GM12878 (cell line): ENCODE results near the gene DNAH9. TPM values are rescaled to one million over a fixed set of nuclear protein-coding genes. Genes with fewer than 3 reads are reported as not detected.

ENCODE experiments used
- ATAC-seq: fragments of 200-7000 bp; cut with Tn5 transposase; 3 replicates; pipeline ENCODE4 v1.9.1; 2020; ENCODE audit warnings: mild to moderate bottlenecking, moderate library complexity
- BruUV-seq: library from RNA; stranded (reverse); fragments of 400-500 nt; replicated peaks from 2 replicates; lab custom pipeline; 2021; lab: Mats Ljungman, UMichigan
- CTCF ChIA-PET: fragments of 300-600 bp; sonication (Branson Sonifier 250); formaldehyde crosslinking; extraction: SDS; loops from one replicate; lab custom pipeline; 2021; ENCODE audit warnings: inconsistent platforms; lab: Yijun Ruan, JAX
- POLR2A ChIA-PET: fragments of 350-600 bp; formaldehyde crosslinking; extraction: SDS; loops from one replicate; lab custom pipeline; 2021; ENCODE audit warnings: inconsistent platforms; lab: Charles Lee
- RAD21 ChIA-PET: fragments of 300-600 bp; sonication (Branson Sonifier 250); formaldehyde crosslinking; loops from one replicate; lab custom pipeline; 2023; ENCODE audit warnings: antibody characterized with exemption; ENCODE audit not compliant: unreplicated experiment; lab: Charles Lee
- SMC1A ChIA-PET: fragments of 300-600 bp; sonication (Branson Sonifier 250); formaldehyde crosslinking; loops from one replicate; lab custom pipeline; 2023; ENCODE audit not compliant: unreplicated experiment, uncharacterized antibody; lab: Charles Lee
- DNase-seq: peaks from one replicate; pipeline ENCODE4 v3.0.0-alpha.2; 2011; ENCODE audit warnings: low read depth, low spot score
- FAIRE-seq: peaks from 3 replicates; lab custom pipeline; 2011; peaks lifted over from hg19 to GRCh38; lab: Jason Lieb, UNC
- H2AFZ ChIP-seq: 2 replicates; pipeline ENCODE4 v1.6.0; 2011; ENCODE audit warnings: low read depth, low read length, control low read depth; ENCODE audit not compliant: control insufficient read depth
- H3K27ac ChIP-seq: 2 replicates; pipeline ENCODE4 v1.5.1; 2011; ENCODE audit warnings: control low read depth; ENCODE audit not compliant: control insufficient read depth, insufficient read depth
- H3K27me3 ChIP-seq, 2 experiments: replicated peaks in 1 of 2; 2 replicates each; pipeline versions ENCODE4 v1.6.0 to v1.6.1; 2011; ENCODE audit warnings: low read length in 1 of 2; ENCODE audit not compliant: control insufficient read depth in 2 of 2, insufficient read depth in 2 of 2
- H3K36me3 ChIP-seq, 2 experiments: 2 replicates each; pipeline ENCODE4 v1.5.1; 2011; ENCODE audit warnings: low read length in 1 of 2; ENCODE audit not compliant: control insufficient read depth in 2 of 2, insufficient read depth in 2 of 2
- H3K4me1 ChIP-seq: 2 replicates; pipeline ENCODE4 v1.6.1; 2011; ENCODE audit warnings: mild to moderate bottlenecking, low read length, moderate library complexity, mixed read lengths; ENCODE audit not compliant: control insufficient read depth, insufficient read depth
- H3K4me2 ChIP-seq: 2 replicates; pipeline ENCODE4 v1.6.0; 2011; ENCODE audit warnings: control low read depth; ENCODE audit not compliant: control insufficient read depth, insufficient read depth
- H3K4me3 ChIP-seq: fragments of 200-600 bp; sonication (generic); 2 replicates; pipeline ENCODE4 v1.5.1; 2016
- H3K79me2 ChIP-seq: 2 replicates; pipeline ENCODE4 v1.6.0; 2011; ENCODE audit warnings: low read length; ENCODE audit not compliant: control insufficient read depth, insufficient read depth
- H3K9ac ChIP-seq: 2 replicates; pipeline ENCODE4 v1.8.0; 2011; ENCODE audit warnings: low read length, control low read depth, mixed read lengths; ENCODE audit not compliant: control insufficient read depth, insufficient read depth
- H3K9me3 ChIP-seq: replicated peaks from 3 replicates; pipeline ENCODE4 v1.5.1; 2011; ENCODE audit warnings: mild to moderate bottlenecking, low read length; ENCODE audit not compliant: control insufficient read depth, insufficient read depth
- H4K20me1 ChIP-seq: 2 replicates; pipeline ENCODE4 v1.6.0; 2011; ENCODE audit not compliant: control insufficient read depth, insufficient read depth
- ATF3 ChIP-seq: IDR thresholded peaks from 2 replicates; pipeline ENCODE4 v1.6.1; 2011; ENCODE audit warnings: low read depth, mild to moderate bottlenecking, low read length, moderate library complexity, borderline replicate concordance; ENCODE audit errors: extremely low read depth
- BCL11A ChIP-seq: IDR thresholded peaks from 2 replicates; pipeline ENCODE4 v1.6.1; 2011; ENCODE audit warnings: low read depth, low read length
- BCL3 ChIP-seq: IDR thresholded peaks from 2 replicates; pipeline ENCODE4 v1.6.1; 2011; ENCODE audit warnings: borderline replicate concordance, low read depth, mild to moderate bottlenecking, moderate library complexity, low read length; ENCODE audit not compliant: insufficient read depth, poor library complexity, severe bottlenecking
- CBX5 ChIP-seq: sonication (generic); IDR thresholded peaks from 2 replicates; pipeline ENCODE4 v1.6.1; 2016; ENCODE audit warnings: low read depth, moderate library complexity, mild to moderate bottlenecking, inconsistent platforms
- CEBPB ChIP-seq, 2 experiments: fragments of 150-350 bp in 1 of 2; IDR thresholded peaks; 2 replicates each; pipeline ENCODE4 v1.6.1; 2012 to 2014; ENCODE audit warnings: low read depth in 2 of 2, low read length in 2 of 2, borderline replicate concordance in 1 of 2, inconsistent platforms in 1 of 2
- CHD2 ChIP-seq: IDR thresholded peaks from 2 replicates; pipeline ENCODE4 v1.6.1; 2011; ENCODE audit warnings: low read depth, low read length, improper control_type of control experiment, borderline replicate concordance
- EGR1 ChIP-seq, 2 experiments: IDR thresholded peaks; 1 replicate in 1 of 2; 2 replicates in 1 of 2; pipeline ENCODE4 v1.6.1; 2011 to 2012; ENCODE audit warnings: low read depth in 2 of 2, low read length in 2 of 2, borderline replicate concordance in 1 of 2, mild to moderate bottlenecking in 1 of 2, moderate library complexity in 1 of 2
- FOXK2 ChIP-seq: fragments of 450-650 bp; IDR thresholded peaks from 2 replicates; pipeline ENCODE4 v1.6.1; 2017; ENCODE audit warnings: mild to moderate bottlenecking, moderate library complexity
- NRF1 ChIP-seq: conservative IDR thresholded peaks from 2 replicates; pipeline ENCODE4 v1.6.1; 2011; ENCODE audit warnings: mild to moderate bottlenecking, low read depth, low read length, improper control_type of control experiment
- RB1 ChIP-seq: fragments of 450-650 bp; formaldehyde crosslinking; IDR thresholded peaks from 2 replicates; pipeline ENCODE4 v1.6.1; 2017; ENCODE audit warnings: mild to moderate bottlenecking, borderline replicate concordance
- SPI1 ChIP-seq: IDR thresholded peaks from 2 replicates; pipeline ENCODE4 v1.6.1; 2011; ENCODE audit warnings: low read depth, mild to moderate bottlenecking, low read length, moderate library complexity, borderline replicate concordance; ENCODE audit not compliant: insufficient read depth
- ZNF207 ChIP-seq: fragments of 450-650 bp; IDR thresholded peaks from 2 replicates; pipeline ENCODE4 v1.6.1; 2014; ENCODE audit warnings: antibody characterized with exemption, mild to moderate bottlenecking, borderline replicate concordance
- ZNF384 ChIP-seq: IDR thresholded peaks from 2 replicates; pipeline ENCODE4 v1.6.1; 2012; ENCODE audit warnings: low read depth, mild to moderate bottlenecking, low read length, improper control_type of control experiment, borderline replicate concordance
- WGBS: methylation state at CpG from one replicate; pipeline ENCODE4 v1.1.6; 2016; ENCODE audit warnings: low lambda C conversion rate; ENCODE audit not compliant: insufficient replicate concordance, insufficient coverage; ENCODE audit errors: missing lambda C conversion rate; 5-methylcytosine and 5-hydroxymethylcytosine counted together
- in situ Hi-C: fragments of 300-500 bp; cut with MboI; formaldehyde crosslinking; loops from 9 replicates; pipeline ENCODE4 v1.14.3; 2018; ENCODE audit warnings: mixed read lengths
- intact Hi-C: fragments of 100-400 bp; cut with micrococcal nuclease; formaldehyde crosslinking; loops from one replicate; pipeline ENCODE4 v1.14.2; 2022; ENCODE audit not compliant: unreplicated experiment
- polyA plus RNA-seq, 11 experiments: library from polyadenylated mRNA; depleted of rRNA in 4 of 11; unstranded in 6 of 11; stranded (reverse) in 5 of 11; fragments of >200 nt; fragmentation: Nextera tagmentation in 4 of 11; fragmentation: Illumina TruSeq in 1 of 11; extraction: Ambion mirVana in 4 of 11; extraction: Trizol in 1 of 11; gene quantifications; 1 replicate in 1 of 11; 2 replicates in 10 of 11; pipeline versions ENCODE4 v1.2.1 to v1.2.3, GENCODE V29; 2011 to 2016; ENCODE audit warnings: inconsistent platforms in 2 of 11, missing spikeins in 2 of 11, low read depth in 1 of 11
- total RNA-seq, 4 experiments: library from RNA; depleted of rRNA in 3 of 4; stranded (reverse); fragments of >200 nt in 3 of 4; fragmentation: Illumina TruSeq in 1 of 4; extraction: Trizol in 1 of 4; gene quantifications; 2 replicates each; pipeline versions ENCODE4 v1.2.1 to v1.2.3, GENCODE V29; 2013 to 2021
- TF ChIP-seq, protein P1 (sequence below): IDR thresholded peaks from 2 replicates; pipeline ENCODE4 v1.6.1; 2012; ENCODE audit warnings: low read depth, low read length, improper control_type of control experiment
- TF ChIP-seq, protein P2 (sequence below): fragments of 450-650 bp; IDR thresholded peaks from 2 replicates; pipeline ENCODE4 v1.6.1; 2017; ENCODE audit warnings: mild to moderate bottlenecking, moderate library complexity

DNAH9 gene
- total and polyA plus RNA-seq, 10 of the 15 experiments (the other 5 are each of a cell fraction or from before 2014, with no cell fraction given): 0.10 to 0.40 (median 0.19) TPM; not detected in 7

GRCh38 chr17:11795906-11796305 lies 197.6 kb downstream of the DNAH9 start:
- RAD21 ChIA-PET: no interaction called here
- in situ Hi-C loops: no loop called here
- no peaks in the 10 kb centered on the region for H4K20me1 ChIP-seq
- no peak for TF ChIP-seq BCL3
- no peak for TF ChIP-seq FOXK2
- TF ChIP-seq CHD2: no peak
- no peak for TF ChIP-seq ZNF384
- no peak for TF ChIP-seq ZNF207
- no peak for TF ChIP-seq ATF3
- no peak for TF ChIP-seq CBX5
- TF ChIP-seq SPI1: no peak
- no peak for TF ChIP-seq RB1
- TF ChIP-seq, protein P1, sequence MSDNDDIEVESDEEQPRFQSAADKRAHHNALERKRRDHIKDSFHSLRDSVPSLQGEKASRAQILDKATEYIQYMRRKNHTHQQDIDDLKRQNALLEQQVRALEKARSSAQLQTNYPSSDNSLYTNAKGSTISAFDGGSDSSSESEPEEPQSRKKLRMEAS: no peak
- no peak for TF ChIP-seq CEBPB (IDR thresholded peaks at IDR 0.05; ENCODE audit: borderline replicate concordance in 1 of 2, low read depth in 2 of 2, low read length in 2 of 2)
- no peak for TF ChIP-seq EGR1 (IDR thresholded peaks at IDR 0.05; ENCODE audit: borderline replicate concordance in 1 of 2, low read depth in 2 of 2, low read length in 2 of 2)
- TF ChIP-seq BCL11A: no peak
- TF ChIP-seq, protein P2, sequence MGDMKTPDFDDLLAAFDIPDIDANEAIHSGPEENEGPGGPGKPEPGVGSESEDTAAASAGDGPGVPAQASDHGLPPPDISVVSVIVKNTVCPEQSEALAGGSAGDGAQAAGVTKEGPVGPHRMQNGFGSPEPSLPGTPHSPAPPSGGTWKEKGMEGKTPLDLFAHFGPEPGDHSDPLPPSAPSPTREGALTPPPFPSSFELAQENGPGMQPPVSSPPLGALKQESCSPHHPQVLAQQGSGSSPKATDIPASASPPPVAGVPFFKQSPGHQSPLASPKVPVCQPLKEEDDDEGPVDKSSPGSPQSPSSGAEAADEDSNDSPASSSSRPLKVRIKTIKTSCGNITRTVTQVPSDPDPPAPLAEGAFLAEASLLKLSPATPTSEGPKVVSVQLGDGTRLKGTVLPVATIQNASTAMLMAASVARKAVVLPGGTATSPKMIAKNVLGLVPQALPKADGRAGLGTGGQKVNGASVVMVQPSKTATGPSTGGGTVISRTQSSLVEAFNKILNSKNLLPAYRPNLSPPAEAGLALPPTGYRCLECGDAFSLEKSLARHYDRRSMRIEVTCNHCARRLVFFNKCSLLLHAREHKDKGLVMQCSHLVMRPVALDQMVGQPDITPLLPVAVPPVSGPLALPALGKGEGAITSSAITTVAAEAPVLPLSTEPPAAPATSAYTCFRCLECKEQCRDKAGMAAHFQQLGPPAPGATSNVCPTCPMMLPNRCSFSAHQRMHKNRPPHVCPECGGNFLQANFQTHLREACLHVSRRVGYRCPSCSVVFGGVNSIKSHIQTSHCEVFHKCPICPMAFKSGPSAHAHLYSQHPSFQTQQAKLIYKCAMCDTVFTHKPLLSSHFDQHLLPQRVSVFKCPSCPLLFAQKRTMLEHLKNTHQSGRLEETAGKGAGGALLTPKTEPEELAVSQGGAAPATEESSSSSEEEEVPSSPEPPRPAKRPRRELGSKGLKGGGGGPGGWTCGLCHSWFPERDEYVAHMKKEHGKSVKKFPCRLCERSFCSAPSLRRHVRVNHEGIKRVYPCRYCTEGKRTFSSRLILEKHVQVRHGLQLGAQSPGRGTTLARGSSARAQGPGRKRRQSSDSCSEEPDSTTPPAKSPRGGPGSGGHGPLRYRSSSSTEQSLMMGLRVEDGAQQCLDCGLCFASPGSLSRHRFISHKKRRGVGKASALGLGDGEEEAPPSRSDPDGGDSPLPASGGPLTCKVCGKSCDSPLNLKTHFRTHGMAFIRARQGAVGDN: no peak
- TF ChIP-seq NRF1: no peak
- TF ChIP-seq, all 136 proteins: peak for 0
- ChIA-PET SMC1A (no interaction called here), POLR2A (no interaction called here), CTCF (no interaction called here)
- Histone ChIP-seq H3K27me3 (no peaks in the 10 kb centered on the region), H3K9ac (no peak overlapping the region), H3K79me2 (no peaks in the 10 kb centered on the region), H3K36me3 (no peaks in the 10 kb centered on the region), H3K27ac (no peak overlapping the region), H3K9me3 (no peaks in the 10 kb centered on the region; the same call in 2 of the 3 replicates), H2AFZ (no peak overlapping the region), H3K4me1 (no peaks in the 10 kb centered on the region), H3K4me2 (no peak overlapping the region), H3K4me3 (no peak overlapping the region)
- no peak for ATAC-seq
- FAIRE-seq: no peak
- intact Hi-C loops: no loop called here
- no peak for DNase-seq
- BruUV-seq: no TSS peak
- WGBS: 100% methylated on average over 1 of the region's 1 CpG
